Measurements from ENCODE around the gene ATAD3C. TPM values are rescaled to one million over a fixed set of nuclear protein-coding genes. Genes with fewer than 3 reads are reported as not detected.
"Not testable (repeated sequence)": the region's sequence is repeated elsewhere in the genome, so short reads cannot be mapped to it uniquely, and the experiment has no call there.

Gene ATAD3C
- total and polyA plus RNA-seq, 2 experiments from 2014 or later, result 0.51 TPM; not detected in 1

- TF ChIP-seq EZH2 (IDR thresholded peaks at IDR 0.05; ENCODE audit: insufficient read depth, poor library complexity, severe bottlenecking) (no peak), EZH2phosphoT487 (IDR thresholded peaks at IDR 0.05; ENCODE audit: insufficient read depth, low read depth) (no peak)
- H3K79me2 ChIP-seq (ENCODE audit: insufficient read depth), result no peaks in the 10 kb centered on the region
- H3K36me3 ChIP-seq (ENCODE audit: low read depth), result no peaks in the 10 kb centered on the region
- no peaks in the 10 kb centered on the region for H4K20me1 ChIP-seq (ENCODE audit: insufficient read depth)
- H3K9me3 ChIP-seq (ENCODE audit: low read depth), result no peaks in the 10 kb centered on the region
- no peak for DNase-seq
- 84 to 86% methylated on average over 22 to 26 of the region's 26 CpGs for WGBS, 2 experiments (ENCODE audit: low coverage in 1 of 2, low lambda C conversion rate in 2 of 2, missing lambda C conversion rate in 2 of 2)
- no peak overlapping the region for H3K4me3 ChIP-seq
- no peaks in the 10 kb centered on the region for H3K4me1 ChIP-seq (ENCODE audit: insufficient read depth)
- H3K4me2 ChIP-seq (ENCODE audit: unreplicated experiment), result no peak overlapping the region
- H3F3A ChIP-seq (ENCODE audit: insufficient read depth), result no peaks in the 10 kb centered on the region
- H3K9ac ChIP-seq, result no peak overlapping the region
- H3K27me3 ChIP-seq (replicated peaks; ENCODE audit: insufficient read depth), result peaks cover 8% of the 10 kb centered on the region
- no peak overlapping the region for H3K27ac ChIP-seq
- in situ Hi-C loops (cut with MboI), result no loop called here
- no peak overlapping the region for H2AFZ ChIP-seq
- H3K9me2 ChIP-seq (ENCODE audit: insufficient read depth), result no peaks in the 10 kb centered on the region
Measured at GRCh38 chr1:1451696-1452364, 2.3 kb downstream of the ATAD3C start.

- H3K9ac ChIP-seq; in situ Hi-C loops (cut with MboI); DNase-seq; H3K36me3 ChIP-seq (ENCODE audit: low read depth); H4K20me1 ChIP-seq (ENCODE audit: insufficient read depth); H3K79me2 ChIP-seq (ENCODE audit: insufficient read depth); H2AFZ ChIP-seq; H3K4me3 ChIP-seq; H3K9me2 ChIP-seq (ENCODE audit: insufficient read depth); H3K4me1 ChIP-seq (ENCODE audit: insufficient read depth); H3K27ac ChIP-seq; H3K27me3 ChIP-seq (replicated peaks; ENCODE audit: insufficient read depth); H3F3A ChIP-seq (ENCODE audit: insufficient read depth); H3K4me2 ChIP-seq (ENCODE audit: unreplicated experiment); H3K9me3 ChIP-seq (ENCODE audit: low read depth): not testable (repeated sequence)
- WGBS, 2 experiments (ENCODE audit: low coverage in 1 of 2, low lambda C conversion rate in 2 of 2, missing lambda C conversion rate in 2 of 2), result 64 to 72% methylated on average over 8 of the region's 8 CpGs
Measured at GRCh38 chr1:1452365-1452739, 2.9 kb downstream of the ATAD3C start.

DNA sequence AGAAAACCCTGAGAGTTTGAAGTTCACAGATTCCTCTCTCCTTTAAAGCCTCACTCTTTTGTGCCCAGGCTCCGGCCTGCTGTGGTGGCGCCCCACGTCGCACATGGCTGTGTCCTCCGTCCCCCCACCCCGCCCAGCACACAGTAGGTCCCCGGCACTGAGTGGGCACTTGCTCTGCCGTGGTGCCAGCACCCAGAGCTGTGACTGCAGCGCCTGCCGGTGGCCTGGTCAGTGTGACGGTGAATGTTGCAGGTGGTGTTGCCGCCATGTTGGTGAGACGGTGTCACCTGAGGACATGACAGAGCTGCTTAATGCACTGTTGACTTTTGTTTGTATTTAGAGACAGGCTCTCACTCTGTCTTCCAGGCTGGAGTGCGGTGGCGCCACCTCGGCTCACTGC, 3.4 kb downstream of the ATAD3C start:
- H3K9ac ChIP-seq, result no peak overlapping the region
- H3K36me3 ChIP-seq (ENCODE audit: low read depth), result no peaks in the 10 kb centered on the region
- in situ Hi-C loops (cut with MboI), result no loop called here
- no peak for TF ChIP-seq EZH2phosphoT487 (IDR thresholded peaks at IDR 0.05; ENCODE audit: insufficient read depth, low read depth)
- TF ChIP-seq EZH2 (IDR thresholded peaks at IDR 0.05; ENCODE audit: insufficient read depth, poor library complexity, severe bottlenecking), result no peak
- no peak overlapping the region for H3K27ac ChIP-seq
- no peaks in the 10 kb centered on the region for H3K4me1 ChIP-seq (ENCODE audit: insufficient read depth)
- H3K4me2 ChIP-seq (ENCODE audit: unreplicated experiment), result no peak overlapping the region
- no peak overlapping the region for H3K4me3 ChIP-seq
- no peaks in the 10 kb centered on the region for H4K20me1 ChIP-seq (ENCODE audit: insufficient read depth)
- H3K79me2 ChIP-seq (ENCODE audit: insufficient read depth), result no peaks in the 10 kb centered on the region
- H3F3A ChIP-seq (ENCODE audit: insufficient read depth), result no peaks in the 10 kb centered on the region
- peaks cover 8% of the 10 kb centered on the region for H3K27me3 ChIP-seq (replicated peaks; ENCODE audit: insufficient read depth)
- no peak for DNase-seq
- WGBS, 2 experiments (ENCODE audit: low coverage in 1 of 2, low lambda C conversion rate in 2 of 2, missing lambda C conversion rate in 2 of 2), result 74 to 76% methylated on average over 15 to 16 of the region's 16 CpGs
- no peaks in the 10 kb centered on the region for H3K9me3 ChIP-seq (ENCODE audit: low read depth)
- H3K9me2 ChIP-seq (ENCODE audit: insufficient read depth), result no peaks in the 10 kb centered on the region
- H2AFZ ChIP-seq, result no peak overlapping the region

GRCh38 chr1:1454286-1455056, 5.0 kb downstream of the ATAD3C start:
- H3K27ac ChIP-seq; H3K9me3 ChIP-seq (ENCODE audit: low read depth); in situ Hi-C loops (cut with MboI); H3K9me2 ChIP-seq (ENCODE audit: insufficient read depth); H3F3A ChIP-seq (ENCODE audit: insufficient read depth); H3K4me1 ChIP-seq (ENCODE audit: insufficient read depth); H3K4me3 ChIP-seq; H3K4me2 ChIP-seq (ENCODE audit: unreplicated experiment); H2AFZ ChIP-seq; DNase-seq; H3K79me2 ChIP-seq (ENCODE audit: insufficient read depth); H4K20me1 ChIP-seq (ENCODE audit: insufficient read depth); H3K36me3 ChIP-seq (ENCODE audit: low read depth); H3K9ac ChIP-seq; H3K27me3 ChIP-seq (replicated peaks; ENCODE audit: insufficient read depth): not testable (repeated sequence)
- WGBS, 2 experiments (ENCODE audit: low coverage in 1 of 2, low lambda C conversion rate in 2 of 2, missing lambda C conversion rate in 2 of 2), result 69 to 74% methylated on average over 19 to 34 of the region's 41 CpGs

Measured in GM23248 (cell line).